GM18868 (cell line): ENCODE measurements around the gene IMMP2L.
"Not testable (repeated sequence)": the region's sequence is repeated elsewhere in the genome, so short reads cannot be mapped to it uniquely, and the experiment has no call there.

Experiments used
- ATAC-seq: cut with Tn5 transposase; IDR thresholded peaks from one replicate; pipeline ENCODE4 v1.9.1; 2021; ENCODE audit warnings: mild to moderate bottlenecking, moderate library complexity; ENCODE audit not compliant: unreplicated experiment

The IMMP2L gene

DNA sequence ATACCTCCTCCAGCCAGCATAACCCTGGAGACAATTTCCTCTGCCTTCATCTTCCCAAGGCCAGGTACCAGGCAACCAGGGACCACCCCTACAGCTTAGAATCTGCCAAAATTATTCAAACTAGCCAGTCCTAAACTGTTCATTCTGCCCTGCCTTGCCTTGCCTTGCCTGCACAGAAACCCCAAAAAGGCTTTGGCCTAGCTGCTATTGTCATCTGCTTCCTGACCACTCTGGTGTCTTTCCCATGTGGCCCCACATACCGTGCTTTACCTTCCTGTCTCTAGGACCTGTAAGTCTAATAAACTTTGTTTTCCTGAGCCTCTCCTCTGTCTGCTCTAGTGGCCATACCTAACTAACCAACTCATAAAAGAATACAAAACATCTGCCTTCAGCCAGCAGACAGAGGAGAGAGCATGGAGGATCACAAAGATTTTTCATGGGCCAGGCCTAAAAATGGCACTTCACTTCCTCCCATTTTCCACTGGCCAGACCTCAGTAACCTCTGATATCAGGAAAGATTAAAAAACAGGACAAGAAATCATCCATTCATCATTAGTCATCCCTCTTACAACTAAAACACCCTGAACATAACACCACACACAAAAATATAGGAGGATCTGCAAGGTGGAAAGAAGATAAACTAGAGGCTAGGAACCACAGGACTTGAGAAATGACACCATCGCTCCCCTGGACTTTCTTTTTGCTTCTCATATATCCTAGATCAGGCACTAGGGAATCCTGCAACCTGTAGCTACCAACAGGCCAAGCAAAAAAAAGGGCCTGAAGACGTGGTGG lies 51.5 kb downstream of the IMMP2L start:
- no peak for ATAC-seq

DNA sequence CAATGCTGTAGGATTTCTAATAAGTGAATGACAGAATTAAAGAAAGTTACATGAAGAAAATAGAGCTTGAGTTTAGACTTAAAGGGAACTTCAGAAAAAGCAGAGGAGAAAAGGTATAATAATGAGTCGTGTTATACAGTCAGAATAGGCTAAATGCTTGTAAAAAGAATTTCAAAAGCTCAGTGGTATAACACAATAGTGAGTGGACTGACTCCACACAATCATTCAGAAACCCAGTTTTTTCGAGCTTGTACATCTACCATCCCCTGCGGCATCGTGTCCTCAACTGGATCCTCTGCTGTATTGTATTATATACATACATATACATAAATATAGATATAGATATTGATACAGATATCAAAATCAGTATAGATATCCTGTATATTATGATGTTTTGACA lies 52.2 kb downstream of the IMMP2L start:
- no peak for ATAC-seq

DNA sequence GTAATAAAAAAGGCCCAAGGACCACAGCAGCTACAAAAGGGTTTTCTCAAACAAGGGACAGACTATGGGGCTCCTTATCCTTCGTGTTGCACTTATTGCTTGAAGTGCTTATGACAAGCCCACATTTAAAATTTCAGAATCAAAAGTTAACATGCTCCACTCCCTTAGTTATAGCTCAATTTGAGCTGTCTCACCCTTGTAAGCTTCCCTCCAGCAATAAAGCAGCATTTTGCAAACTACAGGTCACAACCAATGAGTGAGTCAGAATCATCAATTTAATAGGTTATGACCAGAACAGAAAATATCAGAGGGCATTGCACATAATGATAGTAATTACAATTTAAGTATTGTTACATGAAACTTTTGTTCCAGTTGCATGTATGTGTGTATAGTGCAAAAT lies 53.0 kb downstream of the IMMP2L start:
- no peak for ATAC-seq

DNA sequence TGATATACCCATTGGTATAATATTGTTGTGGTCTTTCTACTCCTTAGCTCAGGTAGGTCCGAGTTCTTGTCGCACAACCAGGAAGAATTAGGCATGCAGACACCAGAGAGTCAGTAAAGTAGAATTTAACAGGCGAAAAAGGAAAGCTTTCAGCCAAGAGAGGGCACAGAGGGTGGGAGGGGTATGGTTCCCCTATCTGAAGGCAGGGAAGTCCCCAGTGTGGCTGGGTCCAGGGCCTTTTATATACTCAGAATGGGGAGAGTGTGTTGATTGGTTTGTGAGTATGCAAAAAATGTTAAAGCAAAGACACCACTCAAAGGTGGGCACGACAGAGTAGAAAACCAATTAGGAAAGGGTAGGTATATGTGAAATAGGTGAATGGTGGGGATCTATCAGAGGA lies 53.9 kb downstream of the IMMP2L start:
- ATAC-seq = peak; percentile 97

DNA sequence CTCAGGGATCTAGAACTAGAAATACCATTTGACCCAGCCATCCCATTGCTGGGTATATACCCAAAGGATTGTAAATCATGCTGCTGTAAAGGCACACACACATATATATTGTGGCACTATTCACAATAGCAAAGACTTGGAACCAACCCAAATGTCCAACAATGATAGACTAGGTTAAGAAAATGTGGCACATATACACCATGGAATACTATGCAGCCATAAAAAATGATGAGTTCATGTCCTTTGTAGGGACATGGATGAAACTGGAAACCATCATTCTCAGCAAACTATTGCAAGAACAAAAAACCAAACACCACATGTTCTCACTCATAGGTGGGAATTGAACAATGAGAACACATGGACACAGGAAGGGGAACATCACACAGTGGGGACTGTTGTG lies 56.9 kb downstream of the IMMP2L start:
- ATAC-seq = not testable (repeated sequence)

DNA sequence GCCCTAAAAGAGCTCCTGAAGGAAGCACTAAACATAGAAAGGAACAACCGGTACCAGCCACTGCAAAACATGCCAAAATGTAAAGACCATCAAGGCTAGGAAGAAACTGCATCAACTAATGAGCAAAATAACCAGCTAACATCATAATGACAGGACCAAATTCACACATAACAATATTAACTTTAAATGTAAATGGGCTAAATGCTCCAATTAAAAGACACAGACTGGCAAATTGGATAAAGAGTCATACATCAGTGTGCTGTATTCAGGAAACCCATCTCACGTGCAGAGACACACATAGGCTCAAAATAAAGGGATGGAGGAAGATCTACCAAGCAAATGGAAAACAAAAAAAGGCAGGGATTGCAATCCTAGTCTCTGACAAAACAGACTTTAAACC lies 60.5 kb downstream of the IMMP2L start:
- ATAC-seq = not testable (repeated sequence)

DNA sequence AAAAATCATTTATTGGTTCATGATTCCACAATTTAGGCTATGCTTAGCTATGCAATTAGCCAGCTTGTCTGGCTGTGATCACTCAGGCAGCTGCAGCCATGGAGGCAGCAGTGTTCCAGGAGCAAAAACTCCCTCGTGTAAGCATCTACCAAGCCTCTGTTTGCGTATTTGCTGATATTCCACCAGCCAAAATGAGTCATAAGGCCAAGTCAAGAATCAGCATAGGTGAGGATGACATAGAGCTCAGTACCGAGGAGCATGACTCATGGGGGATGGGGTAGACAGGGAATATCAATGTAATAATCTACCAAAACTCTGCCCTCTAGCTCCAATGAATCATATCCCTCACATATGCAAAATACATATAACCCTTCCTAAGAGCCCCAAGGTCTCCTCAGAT lies 63.3 kb downstream of the IMMP2L start:
- no peak for ATAC-seq

DNA sequence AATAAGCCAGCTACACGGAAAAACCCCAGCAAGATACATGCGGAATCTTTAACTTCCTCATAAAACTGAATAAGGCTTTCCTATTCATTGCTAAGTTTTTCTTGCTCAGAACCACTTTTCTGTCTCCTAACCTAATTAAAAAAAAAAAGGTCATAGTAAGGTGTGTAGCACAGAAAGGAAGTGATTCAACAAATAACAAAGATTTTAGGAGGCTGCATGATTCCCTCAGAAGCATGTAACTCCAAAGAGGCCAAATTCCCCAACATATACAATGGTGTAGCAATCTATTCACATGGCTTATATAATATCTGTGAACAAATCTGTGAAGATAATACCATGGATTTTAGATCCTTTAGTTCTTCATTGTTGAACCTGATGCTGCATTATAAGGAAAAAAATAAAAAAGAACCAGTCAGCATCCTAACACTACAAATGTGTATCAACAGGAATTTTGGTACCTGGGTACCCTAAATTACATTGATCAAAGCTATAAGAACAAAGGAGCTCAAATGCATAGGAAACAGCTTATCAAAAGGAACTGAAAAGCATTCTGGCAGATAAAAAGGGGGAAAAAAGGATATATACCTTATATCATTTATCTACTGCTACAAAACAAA lies 63.8 kb downstream of the IMMP2L start:
- ATAC-seq = no peak

DNA sequence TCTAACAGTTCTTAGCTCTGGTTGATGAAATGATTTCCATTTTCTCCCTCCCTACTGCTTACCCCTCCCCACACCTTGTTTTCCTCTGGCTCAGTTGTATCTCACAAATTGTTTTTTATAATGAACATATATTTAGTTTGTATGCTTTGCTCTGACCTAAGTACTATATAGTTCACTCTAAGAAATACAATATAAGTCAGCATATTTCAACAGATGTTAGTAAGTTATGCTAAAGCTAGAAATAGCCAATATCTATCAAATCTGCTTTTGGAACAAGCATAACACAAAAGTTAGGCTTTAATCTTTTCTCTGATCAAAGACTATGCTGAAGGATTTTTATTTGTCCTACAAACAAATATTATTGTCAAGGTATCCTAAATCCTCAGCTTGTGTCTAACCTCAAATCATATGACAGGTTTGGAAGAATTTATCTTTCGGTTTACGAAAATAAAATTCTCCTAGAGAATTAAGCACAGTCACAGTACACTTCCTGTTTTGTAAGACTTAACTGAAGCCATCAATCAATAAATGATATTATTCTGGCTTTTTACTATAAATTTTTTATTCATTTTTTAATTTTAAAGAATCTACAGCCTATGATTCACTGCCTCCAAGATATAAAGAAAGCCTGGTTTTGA lies 67.0 kb downstream of the IMMP2L start:
- ATAC-seq = no peak

DNA sequence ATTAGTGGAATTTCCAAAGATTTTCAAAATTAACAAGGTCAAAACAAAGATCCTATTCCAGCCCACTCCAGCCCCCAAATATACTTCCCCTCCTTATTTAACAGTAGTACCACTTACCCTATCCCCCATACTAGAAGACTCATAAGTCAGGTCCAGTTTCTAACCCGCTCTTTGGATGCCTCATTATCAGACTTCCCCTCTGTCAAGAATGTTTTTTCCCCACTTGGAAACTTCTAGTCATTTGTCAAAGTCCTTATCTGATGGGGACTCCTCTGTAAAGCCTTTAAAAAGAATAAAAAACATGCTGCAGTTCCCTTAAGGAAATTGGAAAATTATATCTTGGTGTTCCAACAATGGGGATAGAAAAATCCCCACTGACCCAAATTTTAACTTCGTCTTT lies 70.1 kb downstream of the IMMP2L start:
- ATAC-seq = no peak

DNA sequence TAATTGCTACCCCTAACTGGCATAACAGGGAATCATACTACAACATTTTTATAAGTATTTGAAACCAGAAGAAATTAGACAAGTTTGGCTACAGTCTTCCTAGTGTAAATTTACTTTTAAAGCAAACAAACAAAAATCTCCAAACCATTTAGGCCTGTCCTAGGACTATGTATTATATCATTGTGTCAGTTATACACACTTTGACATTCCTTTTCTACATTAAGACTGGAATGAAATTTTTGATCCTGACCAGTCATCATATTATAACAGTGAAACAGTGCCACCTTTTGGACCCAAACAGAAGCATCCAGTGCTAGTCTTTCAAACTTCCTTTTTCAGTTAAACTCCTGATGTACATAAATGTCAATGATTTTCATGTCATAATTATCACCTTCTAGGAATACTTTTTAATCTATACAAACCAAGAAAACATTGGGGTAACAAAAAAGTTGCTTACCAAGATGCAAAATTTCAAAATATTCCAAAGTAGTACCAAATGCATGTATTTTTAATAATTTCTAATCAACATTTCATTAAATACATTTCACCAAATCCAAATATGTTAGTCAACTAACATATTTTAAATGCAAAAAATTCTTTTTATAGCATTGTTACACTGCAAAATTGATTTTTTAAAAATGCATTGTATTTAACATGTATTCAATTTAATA lies 75.7 kb downstream of the IMMP2L start:
- peak; percentile 75 for ATAC-seq

DNA sequence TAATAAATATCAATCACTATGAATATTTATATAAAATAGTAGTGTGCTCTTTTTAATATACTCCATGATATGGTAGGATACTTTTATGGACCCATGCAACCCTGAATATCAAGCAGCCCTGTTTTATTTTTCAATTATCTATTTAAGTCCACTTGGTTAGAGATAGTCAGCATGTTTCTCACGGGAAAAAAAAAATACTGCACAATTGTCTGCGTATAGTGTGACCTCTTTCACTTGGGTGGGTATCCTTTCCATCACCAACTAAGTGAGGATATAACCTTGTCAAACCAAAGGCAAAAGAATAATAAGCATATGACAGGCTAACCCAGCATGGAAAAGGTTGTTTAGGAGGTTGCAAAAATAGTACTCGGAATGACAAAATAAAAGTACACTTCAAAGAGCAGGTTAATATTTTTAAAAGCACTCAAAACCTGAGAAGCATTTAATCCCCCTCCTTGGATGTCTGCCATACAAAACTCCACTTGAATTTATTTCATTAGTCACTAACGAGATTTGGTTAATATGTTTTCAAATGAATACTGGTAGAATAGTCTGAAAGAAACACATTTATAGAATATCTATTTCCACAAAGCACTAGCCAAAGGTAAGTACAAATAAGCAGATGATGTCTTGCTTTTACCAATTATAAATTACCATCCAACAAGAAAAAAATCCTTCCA lies 76.5 kb downstream of the IMMP2L start:
- no peak for ATAC-seq

DNA sequence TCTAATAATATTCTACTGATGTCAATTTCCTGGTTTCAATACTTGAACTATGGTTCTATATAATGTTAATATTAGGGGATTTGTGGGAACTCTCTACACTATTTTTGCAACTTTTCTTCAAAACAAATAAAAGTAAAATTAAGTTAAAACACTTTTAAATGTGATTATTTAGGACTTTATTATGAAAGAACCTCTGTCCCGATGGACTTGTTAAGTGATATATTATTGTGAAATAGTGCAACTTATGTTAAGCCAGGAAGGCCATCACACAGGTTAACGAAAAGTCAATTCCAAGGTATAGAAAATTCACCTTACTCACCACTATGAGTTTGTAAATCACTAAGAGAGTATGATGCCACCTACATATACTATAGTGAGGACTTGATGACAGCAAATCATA lies 79.2 kb downstream of the IMMP2L start:
- no peak for ATAC-seq

DNA sequence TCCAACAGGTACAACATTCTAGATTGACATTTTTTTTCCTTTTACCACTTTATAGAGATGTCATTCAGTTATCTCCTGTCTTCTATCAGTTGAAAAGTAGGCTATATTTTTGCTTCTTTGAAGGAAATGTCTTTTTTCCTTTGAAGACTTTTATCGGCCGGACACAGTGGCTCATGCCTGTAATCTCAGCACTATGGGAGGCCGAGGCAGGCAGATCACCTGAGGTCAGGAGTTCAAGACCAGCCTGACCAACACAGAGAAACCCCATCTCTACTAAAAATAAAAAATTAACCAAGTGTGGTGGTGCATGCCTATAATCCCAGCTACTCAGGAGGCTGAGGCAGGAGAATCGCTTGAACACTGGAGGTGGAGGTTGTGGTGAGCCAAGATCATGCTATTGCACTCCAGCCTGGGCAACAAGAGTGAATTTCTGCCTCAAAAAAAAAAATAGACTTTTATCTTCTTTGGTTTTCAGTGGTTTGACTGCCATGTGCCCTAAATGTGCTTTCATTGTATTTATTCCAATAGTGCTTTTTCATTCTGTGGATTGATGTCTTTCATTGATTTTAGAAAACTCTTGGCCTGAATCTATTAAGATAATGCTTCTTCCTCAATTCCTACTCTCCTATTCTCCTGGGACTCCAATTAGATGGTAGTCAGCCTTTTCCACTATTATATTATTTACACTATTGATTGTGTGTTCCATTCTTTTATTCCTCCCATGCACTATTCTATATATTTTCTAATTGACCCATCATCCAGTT lies 84.6 kb downstream of the IMMP2L start:
- no peak for ATAC-seq

DNA sequence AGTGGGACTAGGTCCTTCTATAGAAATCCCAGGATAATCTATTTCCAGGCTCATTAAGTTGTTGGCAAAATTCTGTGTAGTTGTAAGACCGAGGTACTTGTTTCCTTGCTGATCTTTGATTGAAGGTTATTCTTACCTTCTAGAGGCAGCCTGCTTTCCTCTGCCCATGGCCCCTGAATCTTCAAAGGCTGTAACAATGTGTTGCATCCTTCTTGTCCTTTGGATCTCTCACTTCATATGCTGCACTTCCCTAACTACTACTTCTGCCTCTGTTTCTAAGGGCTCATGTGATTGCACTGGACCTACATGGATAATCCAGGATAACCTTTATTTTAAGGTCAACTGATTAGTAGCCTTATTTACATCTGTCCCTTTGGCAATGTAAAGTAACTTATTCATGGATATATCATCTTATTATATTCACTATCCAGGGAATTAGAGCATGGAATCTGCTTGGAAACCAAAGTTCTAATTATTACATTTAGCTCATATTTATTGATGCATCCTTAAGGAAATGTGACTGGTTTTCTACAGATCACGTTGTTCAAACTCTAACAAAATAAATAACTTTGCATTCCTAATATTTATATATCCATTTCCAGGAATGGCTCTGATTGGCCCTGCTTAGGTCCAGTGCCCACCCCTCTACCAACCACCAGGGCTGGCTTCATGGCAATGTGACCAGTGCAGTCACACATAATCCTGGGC lies 85.6 kb downstream of the IMMP2L start:
- ATAC-seq = no peak

DNA sequence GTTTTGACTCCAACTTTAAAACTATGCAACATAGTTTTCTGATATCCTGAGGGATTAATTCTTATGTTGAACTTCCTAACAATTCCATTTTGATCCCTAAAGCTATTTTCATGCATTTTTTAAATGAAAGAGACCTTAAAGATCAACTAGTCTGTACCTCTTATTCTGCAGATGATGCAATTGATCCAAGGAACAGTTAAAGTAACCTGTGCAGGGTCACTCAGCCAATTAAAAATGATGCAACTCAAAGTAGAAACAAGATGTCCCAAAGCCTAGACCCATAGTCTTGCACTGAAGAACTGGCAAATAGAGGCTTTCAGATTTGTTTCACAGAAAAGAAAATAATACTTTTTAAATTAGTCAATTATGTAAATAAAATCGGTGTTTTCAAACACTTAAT lies 86.3 kb downstream of the IMMP2L start:
- ATAC-seq = no peak

DNA sequence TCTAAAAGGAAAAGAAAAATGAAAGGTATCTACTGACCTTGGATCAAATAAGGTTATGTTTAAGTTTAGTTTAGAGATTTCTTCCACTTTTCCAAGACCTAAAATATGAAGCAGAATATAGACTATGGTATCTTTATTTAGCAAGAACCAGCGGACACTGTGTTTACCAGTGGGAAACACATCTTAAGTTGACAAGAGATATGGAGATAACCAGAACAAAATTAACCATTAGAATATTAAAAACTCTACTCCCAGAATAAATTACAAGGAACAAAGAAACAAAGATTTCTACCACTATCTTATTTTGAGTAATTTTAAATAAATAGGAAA lies 86.9 kb downstream of the IMMP2L start:
- ATAC-seq = no peak

DNA sequence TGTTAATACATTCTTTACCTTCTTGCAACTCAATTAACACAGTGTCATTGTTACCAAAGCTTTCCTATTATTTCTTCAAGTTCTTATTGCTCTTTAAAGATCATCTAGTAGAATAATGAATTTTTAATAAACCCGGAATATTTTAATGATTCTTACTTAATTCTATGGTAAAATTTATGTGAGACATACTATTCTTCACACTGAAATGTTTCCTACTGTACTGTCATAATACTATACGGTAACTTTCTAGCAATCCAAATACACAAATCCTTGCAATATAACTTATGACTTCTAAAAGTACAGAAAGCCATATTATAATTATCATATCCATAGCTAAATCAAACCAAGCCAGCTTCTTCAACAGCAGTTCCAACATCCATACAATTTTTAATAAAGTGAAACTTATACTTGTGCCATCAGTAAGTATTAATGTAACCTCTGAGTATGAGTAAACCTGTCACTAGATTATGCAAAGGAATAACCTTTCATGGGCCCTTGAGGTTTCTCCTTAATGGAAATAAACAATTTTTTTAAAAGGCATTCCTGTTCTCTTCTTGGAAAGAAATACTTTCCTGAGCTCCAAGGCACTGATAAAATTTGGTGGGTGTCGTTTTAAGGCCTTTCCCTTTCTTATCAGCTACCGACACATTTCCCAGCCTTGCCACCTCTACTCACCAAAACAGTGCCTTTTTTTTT lies 87.4 kb downstream of the IMMP2L start:
- no peak for ATAC-seq

DNA sequence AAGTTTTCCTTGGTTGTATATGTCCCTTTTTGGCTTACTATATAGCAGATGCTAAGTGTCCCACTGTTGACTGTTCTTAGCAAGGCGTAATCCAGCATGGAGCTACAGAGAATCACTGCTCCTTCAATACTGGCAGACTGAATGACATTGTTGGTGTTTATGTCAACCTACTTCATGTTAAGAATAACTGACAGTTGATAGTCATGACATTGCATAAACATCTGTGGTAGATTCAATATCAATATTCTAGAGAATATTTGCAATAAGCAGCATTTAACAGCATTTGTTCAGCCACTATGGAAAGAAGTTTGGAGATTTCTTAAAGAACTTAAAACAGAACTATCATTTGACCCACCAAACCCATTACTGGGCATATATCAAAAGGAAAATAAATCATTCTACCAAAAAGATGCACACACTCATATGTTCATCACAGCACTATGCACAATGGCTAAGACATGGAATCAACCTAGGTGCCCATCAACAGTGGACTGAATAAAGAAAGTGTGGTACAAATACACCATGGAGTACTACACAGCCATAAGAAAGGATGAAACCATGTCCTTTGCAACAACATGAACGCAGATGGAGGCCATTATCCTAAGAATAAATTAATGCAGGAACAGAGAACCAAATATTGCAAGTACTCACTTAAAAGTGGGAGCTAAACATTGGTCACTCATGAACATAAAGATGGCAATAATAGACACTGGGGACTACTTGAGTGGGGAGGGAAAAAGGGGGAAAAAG lies 88.7 kb downstream of the IMMP2L start:
- no peak for ATAC-seq
